Activated B cell treated with CpG ODN at 0.5 μM for 24 hours (primary cell): ENCODE measurements around the gene GMNN. TPM values are rescaled to one million over a fixed set of nuclear protein-coding genes. Genes with fewer than 3 reads are reported as not detected.

Experiments
- ATAC-seq: fragments of 200-7000 bp; cut with Tn5 transposase; one replicate; pipeline ENCODE4 v1.10.0; 2021; ENCODE audit warnings: low read depth, mild to moderate bottlenecking, moderate library complexity
- CTCF ChIA-PET: fragments of 350-600 bp; sonication (Branson Sonifier 250); formaldehyde crosslinking; loops from one replicate; lab custom pipeline; 2021; ENCODE audit warnings: antibody characterized with exemption; lab: Charles Lee
- POLR2A ChIA-PET: fragments of 350-600 bp; sonication (Branson Sonifier 250); formaldehyde crosslinking; loops from one replicate; lab custom pipeline; 2021; ENCODE audit warnings: antibody characterized with exemption; lab: Charles Lee
- DNase-seq: peaks from one replicate; pipeline ENCODE4 v3.0.0; 2022
- H3K27ac Mint-ChIP-seq: one replicate; pipeline ENCODE4 v1.8.0; 2020; ENCODE audit warnings: mixed read lengths
- H3K27me3 Mint-ChIP-seq: one replicate; pipeline ENCODE4 v1.8.0; 2021; ENCODE audit warnings: mixed read lengths
- H3K36me3 Mint-ChIP-seq: one replicate; pipeline ENCODE4 v1.8.0; 2021; ENCODE audit warnings: low read depth, mixed read lengths
- H3K4me1 Mint-ChIP-seq: one replicate; pipeline ENCODE4 v1.8.0; 2021; ENCODE audit warnings: mixed read lengths
- H3K4me3 Mint-ChIP-seq: one replicate; pipeline ENCODE4 v1.8.0; 2020; ENCODE audit warnings: mild to moderate bottlenecking, mixed read lengths
- H3K9me3 Mint-ChIP-seq: one replicate; pipeline ENCODE4 v1.8.0; 2020; ENCODE audit warnings: mixed read lengths
- CTCF ChIP-seq: fragments of 200-600 bp; IDR thresholded peaks from one replicate; pipeline ENCODE4 v1.8.0; 2022; ENCODE audit warnings: antibody characterized with exemption, mild to moderate bottlenecking
- intact Hi-C: fragments of 100-400 bp; cut with micrococcal nuclease; formaldehyde crosslinking; loops from one replicate; pipeline ENCODE4 v1.15.1; 2024
- total RNA-seq: library from RNA; stranded (reverse); gene quantifications from 2 replicates; pipeline ENCODE4 v1.2.3, GENCODE V29; 2022

GMNN gene
- total RNA-seq, 1 donor from 2014 or later, result 14.5 TPM

GRCh38 chr6:24829657-24830056, 54.9 kb downstream of the GMNN start:
- Mint-ChIP-seq H3K9me3 (no peaks in the 10 kb centered on the region), H3K4me3 (no peak overlapping the region), H3K4me1 (no peaks in the 10 kb centered on the region), H3K27me3 (no peaks in the 10 kb centered on the region), H3K36me3 (peaks cover 91% of the 10 kb centered on the region), H3K27ac (peak overlapping the region; percentile 46)
- ChIA-PET CTCF (interaction anchor here (1.1 kb wide), 1 partner anchor 177 kb away, joined by 3 read pairs; no protein-coding TSS in a partner anchor), POLR2A (no interaction called here)
- no peak for DNase-seq
- intact Hi-C loops, result no loop called here
- ATAC-seq, result no peak
- TF ChIP-seq CTCF, result no peak

- intact Hi-C loops, result no loop called here
- CTCF ChIA-PET, result interaction anchor here (1.0 kb wide), 1 partner anchor 10 kb away, joined by 3 read pairs; no protein-coding TSS in a partner anchor
- POLR2A ChIA-PET, result interaction anchor here (0.6 kb wide), 1 partner anchor 113 kb away, joined by 8 read pairs; the partner anchor contains the start of gene C6orf62
- Mint-ChIP-seq H3K27ac (peak overlapping the region; percentile 35), H3K27me3 (no peaks in the 10 kb centered on the region), H3K9me3 (no peaks in the 10 kb centered on the region), H3K4me1 (peaks cover 3% of the 10 kb centered on the region), H3K36me3 (peaks cover 95% of the 10 kb centered on the region), H3K4me3 (no peak overlapping the region)
- DNase-seq, result no peak
- no peak for ATAC-seq
- TF ChIP-seq CTCF, result no peak
Measured at GRCh38 chr6:24831771-24832716, 57.3 kb downstream of the GMNN start.

GRCh38 chr6:24832794-24833193, 58.1 kb downstream of the GMNN start:
- no peak for DNase-seq
- CTCF ChIA-PET, result interaction anchor here (1.0 kb wide), 1 partner anchor 10 kb away, joined by 3 read pairs; no protein-coding TSS in a partner anchor
- Mint-ChIP-seq H3K27me3 (no peaks in the 10 kb centered on the region), H3K36me3 (peaks cover 92% of the 10 kb centered on the region), H3K4me1 (peaks cover 3% of the 10 kb centered on the region), H3K4me3 (no peak overlapping the region), H3K9me3 (no peaks in the 10 kb centered on the region), H3K27ac (peak overlapping the region; percentile 35)
- POLR2A ChIA-PET, result no interaction called here
- ATAC-seq, result no peak
- intact Hi-C loops, result no loop called here
- no peak for TF ChIP-seq CTCF

- POLR2A ChIA-PET, result interaction anchor here (0.7 kb wide), 1 partner anchor 220 kb away, joined by 3 read pairs; no protein-coding TSS in a partner anchor
- CTCF ChIA-PET, result no interaction called here
- H3K36me3 Mint-ChIP-seq, result peaks cover 91% of the 10 kb centered on the region
Measured at GRCh38 chr6:24833711-24834386, 59.1 kb downstream of the GMNN start.

More at GRCh38 chr6:24833711-24834386, 59.1 kb downstream of the GMNN start:
- ATAC-seq (peak; percentile 28), DNase-seq (no peak)
- Mint-ChIP-seq H3K27ac (peak overlapping the region; percentile 63), H3K4me1 (peaks cover 6% of the 10 kb centered on the region), H3K4me3 (no peak overlapping the region), H3K27me3 (no peaks in the 10 kb centered on the region), H3K9me3 (no peaks in the 10 kb centered on the region)
- intact Hi-C loops, result no loop called here
- TF ChIP-seq CTCF, result no peak

Other genes starting within 250 kb of the GMNN start
- 0.20 and 0.27 TPM in 2 replicates for gene KIAA0319, start 128.7 kb upstream of the GMNN start, total RNA-seq
- 48.9 and 51.1 TPM in 2 replicates for gene TDP2, start 108.0 kb upstream of the GMNN start, total RNA-seq
- 12.0 and 13.8 TPM in 2 replicates for gene ACOT13, start 107.9 kb upstream of the GMNN start, total RNA-seq
- 127 and 135 TPM in 2 replicates for gene C6orf62, start 55.8 kb upstream of the GMNN start, total RNA-seq
- gene ARMH2, start 24.0 kb downstream of the GMNN start, total RNA-seq, result 2.1 and 2.3 TPM in 2 replicates
- gene RIPOR2, start 161.0 kb downstream of the GMNN start, total RNA-seq, result 260 and 302 TPM in 2 replicates